ENCODE data around the gene SH2D3A.

The SH2D3A gene

GRCh38 chr19:6724631-6725492 is 42.4 kb downstream of the SH2D3A start:
- Histone ChIP-seq H3K4me3 (ENCODE audit: low read length) (no peak overlapping the region), H4K20me1 (ENCODE audit: insufficient read depth, low read length) (no peaks in the 10 kb centered on the region), H3F3A (ENCODE audit: insufficient read depth, low read length) (no peaks in the 10 kb centered on the region; the same call in 1 of the 2 replicates), H3K9ac (ENCODE audit: low read length) (no peak overlapping the region), H3K27me3 (replicated peaks; ENCODE audit: insufficient read depth, low read length) (peaks cover 15% of the 10 kb centered on the region; the same call in 1 of the 2 replicates), H3K9me2 (replicated peaks; ENCODE audit: insufficient read depth, low read length) (no peaks in the 10 kb centered on the region), H3K27ac (ENCODE audit: low read length) (no peak overlapping the region), H2AFZ (ENCODE audit: low read length) (no peak overlapping the region), H3K4me2 (ENCODE audit: low read depth, low read length) (no peak overlapping the region), H3K9me3 (replicated peaks; ENCODE audit: insufficient read depth, low read length) (no peaks in the 10 kb centered on the region), H3K4me1 (ENCODE audit: low read length) (peaks cover 9% of the 10 kb centered on the region), H3K36me3 (replicated peaks; ENCODE audit: insufficient read depth, low read length) (no peaks in the 10 kb centered on the region), H3K79me2 (ENCODE audit: low read length) (no peaks in the 10 kb centered on the region)
- TF ChIP-seq EZH2phosphoT487 (IDR thresholded peaks at IDR 0.05; ENCODE audit: low read length) = no peak
- no peak for TF ChIP-seq CTCF (IDR thresholded peaks at IDR 0.05; ENCODE audit: low read length)
- TF ChIP-seq EZH2 (optimal IDR thresholded peaks at IDR 0.05; ENCODE audit: low read depth, low read length) = no peak
- DNase-seq = no peak

GRCh38 chr19:6723738-6724137 is 43.5 kb downstream of the SH2D3A start:
- TF ChIP-seq EZH2 (optimal IDR thresholded peaks at IDR 0.05; ENCODE audit: low read depth, low read length) = no peak
- TF ChIP-seq EZH2phosphoT487 (IDR thresholded peaks at IDR 0.05; ENCODE audit: low read length) = no peak
- TF ChIP-seq CTCF (IDR thresholded peaks at IDR 0.05; ENCODE audit: low read length) = no peak
- H2AFZ ChIP-seq (ENCODE audit: low read length) = no peak overlapping the region
- no peak for DNase-seq
- no peak overlapping the region for H3K9ac ChIP-seq (ENCODE audit: low read length)
- no peaks in the 10 kb centered on the region; the same call in 1 of the 2 replicates for H3F3A ChIP-seq (ENCODE audit: insufficient read depth, low read length)
- no peak overlapping the region for H3K4me3 ChIP-seq (ENCODE audit: low read length)
- peaks cover 8% of the 10 kb centered on the region for H3K4me1 ChIP-seq (ENCODE audit: low read length)
- no peaks in the 10 kb centered on the region for H3K79me2 ChIP-seq (ENCODE audit: low read length)
- no peak overlapping the region for H3K27ac ChIP-seq (ENCODE audit: low read length)
- peaks cover 15% of the 10 kb centered on the region; the same call in 1 of the 2 replicates for H3K27me3 ChIP-seq (replicated peaks; ENCODE audit: insufficient read depth, low read length)
- no peaks in the 10 kb centered on the region for H4K20me1 ChIP-seq (ENCODE audit: insufficient read depth, low read length)
- no peaks in the 10 kb centered on the region for H3K9me2 ChIP-seq (replicated peaks; ENCODE audit: insufficient read depth, low read length)
- H3K9me3 ChIP-seq (replicated peaks; ENCODE audit: insufficient read depth, low read length) = no peaks in the 10 kb centered on the region
- no peak overlapping the region for H3K4me2 ChIP-seq (ENCODE audit: low read depth, low read length)
- no peaks in the 10 kb centered on the region for H3K36me3 ChIP-seq (replicated peaks; ENCODE audit: insufficient read depth, low read length)

GRCh38 chr19:6723108-6723618 is 44.1 kb downstream of the SH2D3A start:
- Histone ChIP-seq H4K20me1 (ENCODE audit: insufficient read depth, low read length) (no peaks in the 10 kb centered on the region), H3K36me3 (replicated peaks; ENCODE audit: insufficient read depth, low read length) (no peaks in the 10 kb centered on the region), H3F3A (ENCODE audit: insufficient read depth, low read length) (no peaks in the 10 kb centered on the region; the same call in 1 of the 2 replicates), H3K79me2 (ENCODE audit: low read length) (no peaks in the 10 kb centered on the region), H3K4me1 (ENCODE audit: low read length) (peaks cover 2% of the 10 kb centered on the region), H2AFZ (ENCODE audit: low read length) (no peak overlapping the region), H3K4me2 (ENCODE audit: low read depth, low read length) (no peak overlapping the region), H3K9me2 (replicated peaks; ENCODE audit: insufficient read depth, low read length) (no peaks in the 10 kb centered on the region), H3K27ac (ENCODE audit: low read length) (no peak overlapping the region), H3K9me3 (replicated peaks; ENCODE audit: insufficient read depth, low read length) (no peaks in the 10 kb centered on the region), H3K4me3 (ENCODE audit: low read length) (no peak overlapping the region), H3K9ac (ENCODE audit: low read length) (no peak overlapping the region), H3K27me3 (replicated peaks; ENCODE audit: insufficient read depth, low read length) (peaks cover 15% of the 10 kb centered on the region; the same call in 1 of the 2 replicates)
- no peak for DNase-seq
- TF ChIP-seq CTCF (IDR thresholded peaks at IDR 0.05; ENCODE audit: low read length) (no peak), EZH2phosphoT487 (IDR thresholded peaks at IDR 0.05; ENCODE audit: low read length) (no peak), EZH2 (optimal IDR thresholded peaks at IDR 0.05; ENCODE audit: low read depth, low read length) (no peak)
